Brain pericyte (primary cell): ENCODE measurements around the gene PGAM2.

ENCODE experiments used
- DNase-seq: peaks from one replicate; pipeline ENCODE4 v3.0.0-alpha.2; 2012; ENCODE audit warnings: low read depth, low spot score

Gene PGAM2

GRCh38 chr7:44065431-44066110, at the start of gene PGAM2:
TSS of gene PGAM2 (minus strand) at chr7:44065567. CDS start at chr7:44065529, 38 bp downstream.
- no peak for DNase-seq

- no peak for DNase-seq
Observed at GRCh38 chr7:44114586-44115310, 49.4 kb upstream of the PGAM2 start.

GRCh38 chr7:44113764-44114354, 48.5 kb upstream of the PGAM2 start:
- no peak for DNase-seq

DNA sequence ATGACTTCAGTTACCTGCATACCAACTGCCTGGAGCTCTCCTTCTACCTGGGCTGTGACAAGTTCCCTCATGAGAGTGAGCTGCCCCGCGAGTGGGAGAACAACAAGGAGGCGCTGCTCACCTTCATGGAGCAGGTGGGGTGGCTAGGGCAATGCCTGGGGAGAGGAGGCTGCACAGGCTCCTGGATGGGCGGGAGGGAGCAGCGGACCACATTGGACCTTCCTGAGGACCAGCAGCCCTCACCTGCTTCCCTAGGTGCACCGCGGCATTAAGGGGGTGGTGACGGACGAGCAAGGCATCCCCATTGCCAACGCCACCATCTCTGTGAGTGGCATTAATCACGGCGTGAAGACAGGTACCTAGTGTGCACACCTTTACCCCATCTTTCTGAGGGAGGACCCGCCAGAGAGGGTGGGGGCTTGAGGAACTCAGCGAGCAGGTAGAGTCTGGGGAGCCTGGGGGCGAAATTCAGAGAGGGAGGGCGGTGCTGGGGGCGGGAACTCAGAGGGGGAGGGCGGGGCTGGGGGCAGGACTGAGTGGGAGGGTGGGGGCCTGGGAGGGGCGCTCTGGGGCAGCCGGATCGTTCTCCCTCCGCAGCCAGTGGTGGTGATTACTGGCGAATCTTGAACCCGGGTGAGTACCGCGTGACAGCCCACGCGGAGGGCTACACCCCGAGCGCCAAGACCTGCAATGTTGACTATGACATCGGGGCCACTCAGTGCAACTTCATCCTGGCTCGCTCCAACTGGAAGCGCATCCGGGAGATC, 47.8 kb upstream of the PGAM2 start:
- DNase-seq = no peak

DNA sequence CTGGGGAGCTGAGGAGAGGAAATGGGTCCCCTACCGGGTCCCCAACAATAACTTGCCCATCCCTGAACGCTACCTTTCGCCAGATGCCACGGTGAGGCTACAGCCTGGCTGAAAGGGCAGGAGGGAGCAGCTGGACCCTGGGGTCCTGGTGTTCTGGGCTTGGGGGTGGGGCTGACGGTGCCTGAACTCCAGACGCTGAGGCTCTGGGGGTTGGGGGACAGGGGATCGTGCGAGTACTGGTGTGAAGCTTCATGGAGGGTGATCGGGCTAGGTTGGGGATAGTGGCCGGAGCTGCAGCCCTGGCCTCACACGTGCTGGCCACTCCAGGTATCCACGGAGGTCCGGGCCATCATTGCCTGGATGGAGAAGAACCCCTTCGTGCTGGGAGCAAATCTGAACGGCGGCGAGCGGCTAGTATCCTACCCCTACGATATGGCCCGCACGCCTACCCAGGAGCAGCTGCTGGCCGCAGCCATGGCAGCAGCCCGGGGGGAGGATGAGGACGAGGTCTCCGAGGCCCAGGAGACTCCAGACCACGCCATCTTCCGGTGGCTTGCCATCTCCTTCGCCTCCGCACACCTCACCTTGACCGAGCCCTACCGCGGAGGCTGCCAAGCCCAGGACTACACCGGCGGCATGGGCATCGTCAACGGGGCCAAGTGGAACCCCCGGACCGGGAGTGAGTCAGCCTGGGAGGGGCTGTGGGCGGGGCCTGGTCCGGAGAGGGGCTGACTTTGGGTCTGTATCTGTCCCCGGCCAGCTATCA, 47.0 kb upstream of the PGAM2 start:
- no peak for DNase-seq

GRCh38 chr7:44111761-44112160, 46.4 kb upstream of the PGAM2 start:
- DNase-seq = no peak

DNA sequence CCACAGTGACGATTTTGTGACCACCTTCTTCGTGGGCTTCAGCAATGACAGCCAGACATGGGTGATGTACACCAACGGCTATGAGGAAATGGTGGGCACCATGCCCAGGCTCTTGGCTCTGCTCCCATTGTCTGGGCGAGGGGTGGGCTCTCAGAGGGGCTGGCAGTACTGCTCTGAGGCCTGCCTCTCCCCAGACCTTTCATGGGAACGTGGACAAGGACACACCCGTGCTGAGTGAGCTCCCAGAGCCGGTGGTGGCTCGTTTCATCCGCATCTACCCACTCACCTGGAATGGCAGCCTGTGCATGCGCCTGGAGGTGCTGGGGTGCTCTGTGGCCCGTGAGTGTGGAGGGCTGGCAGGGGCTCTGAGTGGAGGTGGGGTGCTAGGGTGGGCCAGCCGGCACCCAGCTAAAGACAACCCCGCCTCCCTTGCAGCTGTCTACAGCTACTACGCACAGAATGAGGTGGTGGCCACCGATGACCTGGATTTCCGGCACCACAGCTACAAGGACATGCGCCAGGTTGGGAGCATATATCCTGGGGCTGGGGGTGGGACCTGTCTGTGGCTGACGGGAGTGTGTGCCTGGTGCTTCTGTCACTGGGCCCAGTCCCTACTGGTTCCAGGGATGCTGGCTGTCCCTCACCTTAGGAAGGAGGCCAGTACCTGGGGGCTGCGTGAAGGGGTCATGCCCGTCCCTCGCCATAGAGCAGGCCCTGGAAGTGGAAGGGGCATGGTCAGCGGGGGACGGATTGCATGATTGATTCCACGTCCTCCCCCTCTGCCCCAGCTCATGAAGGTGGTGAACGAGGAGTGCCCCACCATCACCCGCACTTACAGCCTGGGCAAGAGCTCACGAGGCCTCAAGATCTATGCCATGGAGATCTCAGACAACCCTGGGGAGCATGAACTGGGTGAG, 45.6 kb upstream of the PGAM2 start:
- DNase-seq = no peak

DNA sequence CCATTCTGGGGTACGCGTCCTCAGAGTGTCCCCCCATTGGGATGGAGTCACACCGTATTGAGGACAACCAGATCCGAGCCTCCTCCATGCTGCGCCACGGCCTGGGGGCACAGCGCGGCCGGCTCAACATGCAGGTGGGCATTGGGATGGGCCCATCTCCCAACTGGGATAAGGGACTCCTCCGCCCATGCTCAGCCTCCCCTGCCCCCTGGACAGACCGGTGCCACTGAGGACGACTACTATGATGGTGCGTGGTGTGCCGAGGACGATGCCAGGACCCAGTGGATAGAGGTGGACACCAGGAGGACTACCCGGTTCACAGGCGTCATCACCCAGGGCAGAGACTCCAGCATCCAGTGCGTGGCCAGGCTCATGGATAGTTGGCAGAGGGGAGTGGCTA, 44.6 kb upstream of the PGAM2 start:
- DNase-seq = no peak

DNA sequence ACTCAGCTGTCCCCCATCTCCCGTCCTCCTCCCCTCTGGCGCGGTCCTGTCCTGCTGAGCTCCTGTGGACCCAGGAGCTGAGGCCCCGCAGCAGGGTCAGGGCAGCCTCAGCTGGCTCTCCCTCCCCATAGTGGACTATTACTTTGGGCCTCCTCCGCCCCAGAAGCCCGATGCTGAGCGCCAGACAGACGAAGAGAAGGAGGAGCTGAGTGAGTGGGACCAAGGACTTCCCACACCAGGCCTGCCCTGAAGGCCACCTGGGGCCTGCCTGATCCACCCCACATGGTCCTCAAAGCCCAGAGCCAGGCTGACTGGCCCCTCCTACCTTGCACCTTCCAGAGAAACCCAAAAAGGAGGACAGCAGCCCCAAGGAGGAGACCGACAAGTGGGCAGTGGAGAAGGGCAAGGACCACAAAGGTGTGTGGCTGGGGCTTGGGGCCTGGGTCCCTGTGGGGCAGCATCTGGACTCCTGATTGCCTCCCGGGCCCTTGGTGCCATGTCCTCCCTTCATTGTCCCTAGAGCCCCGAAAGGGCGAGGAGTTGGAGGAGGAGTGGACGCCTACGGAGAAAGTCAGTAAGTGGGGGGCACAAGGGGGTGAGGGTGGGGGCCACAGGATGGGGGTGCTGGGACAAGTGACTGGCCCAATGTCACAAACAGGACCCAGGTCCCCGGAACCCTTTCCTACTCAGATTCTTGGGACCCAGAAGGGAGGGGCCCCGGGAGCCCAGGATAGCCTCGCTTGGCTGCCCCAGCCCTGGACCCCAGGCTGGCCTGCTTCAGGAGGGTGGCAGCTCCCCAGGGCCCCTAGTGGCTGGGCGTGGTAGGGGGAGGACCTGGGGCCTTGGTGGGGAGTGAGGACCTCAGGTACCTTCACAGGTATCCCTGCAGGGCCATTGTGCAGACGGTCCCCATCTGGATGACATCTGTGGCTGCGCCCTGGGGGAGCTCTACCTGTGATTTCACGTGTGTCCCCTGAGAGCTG, 43.7 kb upstream of the PGAM2 start:
- DNase-seq = no peak

GRCh38 chr7:44107961-44108767, 42.8 kb upstream of the PGAM2 start:
- no peak for DNase-seq

DNA sequence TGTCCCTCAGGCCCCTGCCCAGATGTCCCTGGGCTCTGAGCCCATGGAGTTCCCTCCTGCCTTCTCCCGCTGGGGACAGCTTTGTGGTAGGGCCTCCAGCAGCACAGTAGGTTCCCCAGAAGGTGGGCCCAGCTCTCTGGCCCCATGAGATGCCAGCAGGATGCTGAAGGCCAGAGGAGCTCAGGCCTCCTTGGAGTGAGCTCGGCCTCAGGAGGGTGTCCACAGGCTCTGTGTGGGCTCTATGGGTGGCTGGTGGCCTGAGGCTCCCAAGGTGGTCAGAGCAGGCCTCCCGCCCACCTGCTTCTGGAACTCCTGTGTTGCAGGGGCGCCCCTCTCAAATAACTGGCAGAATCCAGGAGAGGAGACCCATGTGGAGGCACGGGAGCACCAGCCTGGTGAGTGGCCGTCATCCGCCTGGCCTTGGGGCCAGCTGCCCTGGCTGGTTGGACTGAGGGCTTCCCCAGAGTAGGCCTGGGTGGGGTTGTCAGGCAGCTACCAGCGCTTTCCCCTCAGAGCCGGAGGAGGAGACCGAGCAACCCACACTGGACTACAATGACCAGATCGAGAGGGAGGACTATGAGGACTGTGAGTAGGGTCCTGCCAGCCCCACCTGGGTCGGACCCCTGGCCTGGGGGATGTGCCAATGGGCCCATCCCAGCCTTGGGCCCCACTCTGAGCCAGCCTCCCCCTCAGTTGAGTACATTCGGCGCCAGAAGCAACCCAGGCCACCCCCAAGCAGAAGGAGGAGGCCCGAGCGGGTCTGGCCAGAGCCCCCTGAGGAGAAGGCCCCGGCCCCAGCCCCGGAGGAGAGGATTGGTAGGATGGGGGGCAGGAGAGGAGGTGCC, 42.0 kb upstream of the PGAM2 start:
- no peak for DNase-seq

- DNase-seq = no peak
Observed at GRCh38 chr7:44106311-44107065, 41.1 kb upstream of the PGAM2 start.

DNA sequence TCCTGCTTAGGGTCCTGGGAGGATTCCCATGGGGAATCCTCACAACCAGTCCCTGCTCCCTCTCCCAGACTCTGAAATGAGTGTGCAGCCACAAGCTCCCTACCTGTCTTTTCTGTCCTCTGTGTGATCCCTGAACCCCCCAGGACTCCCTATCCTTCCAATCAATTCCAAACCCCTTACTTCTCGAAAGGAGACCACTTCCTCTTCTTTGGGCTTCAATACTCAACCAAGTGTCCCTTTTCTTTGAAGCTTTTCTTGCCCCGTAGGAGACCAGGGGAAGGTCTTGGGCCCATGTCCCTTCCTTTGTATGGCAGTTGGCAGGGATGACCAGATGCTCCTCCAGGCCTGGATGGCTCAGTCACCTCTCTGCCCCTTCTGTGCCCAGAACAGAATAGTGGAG, 40.5 kb upstream of the PGAM2 start:
- DNase-seq = no peak

- DNase-seq = no peak
Observed at GRCh38 chr7:44104860-44105771, 39.7 kb upstream of the PGAM2 start.
